ENCODE measurements around the gene HNF4A.

GRCh38 chr20:44438782-44439181 is 83.3 kb downstream of the HNF4A start:
- TF ChIP-seq FOXK2 (IDR thresholded peaks at IDR 0.05) = no peak
- no peak for TF ChIP-seq SUZ12 (IDR thresholded peaks at IDR 0.05)
